CD14-positive monocyte (primary cell): ENCODE data around the gene HES3. TPM values are rescaled to one million over a fixed set of nuclear protein-coding genes. Genes with fewer than 3 reads are reported as not detected.

Experiments
- DNase-seq, 3 donors: peaks; one replicate each; pipeline ENCODE4 v3.0.0-alpha.2; 2011 to 2022
- H2AFZ ChIP-seq: 2 replicates; pipeline ENCODE4 v1.6.0; 2012; ENCODE audit warnings: mild to moderate bottlenecking, low read depth, low read length, inconsistent platforms; ENCODE audit not compliant: insufficient read depth, poor library complexity, severe bottlenecking
- H3K27ac ChIP-seq, 2 donors: 1 replicate in 1 of 2; 2 replicates in 1 of 2; pipeline ENCODE4 v1.5.1; 2012 to 2013; ENCODE audit warnings: low read length in 2 of 2, control low read depth in 1 of 2, inconsistent platforms in 1 of 2, low read depth in 1 of 2, mild to moderate bottlenecking in 1 of 2
- H3K27me3 ChIP-seq, 2 donors: one replicate each; pipeline versions ENCODE4 v1.6.0 to v1.6.1; 2011 to 2013; ENCODE audit warnings: low read length in 2 of 2; ENCODE audit not compliant: control insufficient read depth in 2 of 2, insufficient read depth in 2 of 2
- H3K36me3 ChIP-seq, 2 donors: replicated peaks in 1 of 2; 1 replicate in 1 of 2; 2 replicates in 1 of 2; pipeline versions ENCODE4 v1.5.1 to v1.6.1; 2012 to 2013; ENCODE audit warnings: low read length in 2 of 2, control low read depth in 1 of 2, inconsistent platforms in 1 of 2, mild to moderate bottlenecking in 1 of 2; ENCODE audit not compliant: insufficient read depth in 2 of 2, control insufficient read depth in 1 of 2
- H3K4me1 ChIP-seq, 2 donors: 1 replicate in 1 of 2; 2 replicates in 1 of 2; pipeline versions ENCODE4 v1.5.1 to v1.6.1; 2012 to 2013; ENCODE audit warnings: low read length in 2 of 2, control low read depth in 1 of 2, inconsistent platforms in 1 of 2, mild to moderate bottlenecking in 1 of 2, moderate library complexity in 1 of 2; ENCODE audit not compliant: insufficient read depth in 2 of 2, control insufficient read depth in 1 of 2
- H3K4me2 ChIP-seq: replicated peaks from 2 replicates; pipeline ENCODE3; 2012; ENCODE audit warnings: low read length, moderate library complexity, mild to moderate bottlenecking; ENCODE audit not compliant: poor library complexity, severe bottlenecking; ENCODE audit errors: extremely low read depth
- H3K4me3 ChIP-seq, 3 experiments: fragments of 200-600 bp in 1 of 3; sonication (generic) in 1 of 3; replicated peaks in 1 of 3; 1 replicate in 2 of 3; 2 replicates in 1 of 3; pipeline ENCODE4 v1.5.1; 2011 to 2013; ENCODE audit warnings: low read length in 3 of 3, mild to moderate bottlenecking in 3 of 3, control low read depth in 2 of 3, low read depth in 2 of 3, inconsistent platforms in 1 of 3, moderate library complexity in 1 of 3
- H3K79me2 ChIP-seq: 2 replicates; pipeline ENCODE4 v1.6.0; 2012; ENCODE audit warnings: mild to moderate bottlenecking, control low read depth, inconsistent platforms, low read length, moderate library complexity; ENCODE audit not compliant: insufficient read depth
- H3K9ac ChIP-seq: 2 replicates; pipeline ENCODE4 v1.6.0; 2017; ENCODE audit warnings: low read length, mild to moderate bottlenecking; ENCODE audit not compliant: insufficient read depth, poor library complexity, severe bottlenecking
- H3K9me3 ChIP-seq, 2 donors: replicated peaks in 1 of 2; 1 replicate in 1 of 2; 2 replicates in 1 of 2; pipeline versions ENCODE4 v1.5.1 to v1.6.1; 2012 to 2013; ENCODE audit warnings: low read length in 2 of 2, control low read depth in 1 of 2; ENCODE audit not compliant: control insufficient read depth in 1 of 2, insufficient read depth in 1 of 2
- H4K20me1 ChIP-seq: 2 replicates; pipeline ENCODE4 v1.6.0; 2012; ENCODE audit warnings: mild to moderate bottlenecking, low read length, control low read depth, moderate library complexity; ENCODE audit not compliant: insufficient read depth
- H3K27ac Mint-ChIP-seq, 7 donors: one replicate each; pipeline ENCODE4 v1.8.0; 2020; ENCODE audit warnings: mild to moderate bottlenecking in 7 of 7, mixed read lengths in 7 of 7, moderate library complexity in 6 of 7, inconsistent platforms in 2 of 7
- H3K27me3 Mint-ChIP-seq, 3 donors: one replicate each; pipeline ENCODE4 v1.8.0; 2021 to 2022; ENCODE audit warnings: low read depth in 3 of 3, mild to moderate bottlenecking in 3 of 3, mixed read lengths in 3 of 3, moderate library complexity in 3 of 3, inconsistent platforms in 1 of 3
- H3K36me3 Mint-ChIP-seq, 2 donors: one replicate each; pipeline ENCODE4 v1.8.0; 2020; ENCODE audit warnings: mixed read lengths in 2 of 2, inconsistent platforms in 1 of 2, mild to moderate bottlenecking in 1 of 2
- H3K4me1 Mint-ChIP-seq: one replicate; pipeline ENCODE4 v1.8.0; 2020; ENCODE audit warnings: mild to moderate bottlenecking, mixed read lengths
- H3K4me3 Mint-ChIP-seq, 2 donors: one replicate each; pipeline ENCODE4 v1.8.0; 2020; ENCODE audit warnings: mild to moderate bottlenecking in 2 of 2, mixed read lengths in 2 of 2, moderate library complexity in 1 of 2
- H3K9me3 Mint-ChIP-seq, 7 donors: one replicate each; pipeline ENCODE4 v1.8.0; 2020 to 2022; ENCODE audit warnings: mixed read lengths in 7 of 7, mild to moderate bottlenecking in 6 of 7, moderate library complexity in 6 of 7, inconsistent platforms in 2 of 7
- CTCF ChIP-seq: fragments of 200-600 bp; IDR thresholded peaks from one replicate; pipeline ENCODE4 v1.8.0; 2022; ENCODE audit warnings: antibody characterized with exemption, mild to moderate bottlenecking
- WGBS: methylation state at CpG from one replicate; pipeline ENCODE4 v1.1.5; 2013; ENCODE audit warnings: missing lambda C conversion rate; ENCODE audit not compliant: insufficient coverage; 5-methylcytosine and 5-hydroxymethylcytosine counted together
- intact Hi-C, 2 donors: fragments of 100-400 bp; cut with micrococcal nuclease; formaldehyde crosslinking; loops; one replicate each; pipeline versions ENCODE4 v1.15.0 to v1.15.1; 2023
- polyA plus RNA-seq, 3 donors: library from polyadenylated mRNA; depleted of rRNA in 1 of 3; unstranded in 2 of 3; stranded (reverse) in 1 of 3; fragments of 300-500 nt in 2 of 3; fragments of >200 nt in 1 of 3; fragmentation: Illumina TruSeq in 2 of 3; gene quantifications; 1 replicate in 2 of 3; 2 replicates in 1 of 3; pipeline ENCODE4 v1.2.3, GENCODE V29; 2012 to 2021

HES3 gene
- polyA plus RNA-seq, 3 donors: not detected

- Histone ChIP-seq H3K9me3 (no peaks in the 10 kb centered on the region), H3K4me2 (no peak overlapping the region), H3K9ac (no peak overlapping the region), H3K27me3 (no peaks in the 10 kb centered on the region), H3K4me1 (no peaks in the 10 kb centered on the region), H4K20me1 (no peaks in the 10 kb centered on the region), H3K36me3 (no peaks in the 10 kb centered on the region), H3K79me2 (no peaks in the 10 kb centered on the region), H2AFZ (no peak overlapping the region), H3K27ac (no peak overlapping the region), H3K4me3 (no peak overlapping the region)
- Mint-ChIP-seq H3K27ac (no peak overlapping the region), H3K36me3 (no peaks in the 10 kb centered on the region), H3K9me3 (no peaks in the 10 kb centered on the region), H3K4me1 (no peaks in the 10 kb centered on the region), H3K4me3 (no peak overlapping the region), H3K27me3 (no peaks in the 10 kb centered on the region)
- DNase-seq: no peak
- intact Hi-C loops: no loop called here
- WGBS: 96% methylated on average over 17 of the region's 20 CpGs
- TF ChIP-seq CTCF: no peak
Measured at GRCh38 chr1:6276811-6277555, 33.0 kb downstream of the HES3 start.

GRCh38 chr1:6278263-6278662 lies 34.3 kb downstream of the HES3 start:
- no peak overlapping the region for H3K27ac Mint-ChIP-seq
- WGBS: 96% methylated on average over 9 of the region's 9 CpGs

More at GRCh38 chr1:6278263-6278662, 34.3 kb downstream of the HES3 start:
- Mint-ChIP-seq H3K36me3 (no peaks in the 10 kb centered on the region), H3K4me3 (no peak overlapping the region), H3K4me1 (no peaks in the 10 kb centered on the region), H3K27me3 (peaks cover 0 to 2% (median 0%) of the 10 kb centered on the region in 3 donors), H3K9me3 (no peaks in the 10 kb centered on the region)
- Histone ChIP-seq H3K9ac (no peak overlapping the region), H2AFZ (no peak overlapping the region), H3K36me3 (no peaks in the 10 kb centered on the region), H3K9me3 (no peaks in the 10 kb centered on the region), H3K4me1 (no peaks in the 10 kb centered on the region), H4K20me1 (no peaks in the 10 kb centered on the region), H3K4me2 (no peak overlapping the region), H3K27ac (no peak overlapping the region), H3K79me2 (no peaks in the 10 kb centered on the region), H3K27me3 (no peaks in the 10 kb centered on the region), H3K4me3 (no peak overlapping the region)
- intact Hi-C loops: no loop called here
- TF ChIP-seq CTCF: no peak
- DNase-seq: no peak
